IMR-90 (cell line): Measurements from ENCODE around the gene APH1A.

Source experiments
- RFX5 ChIP-seq: IDR thresholded peaks from 2 replicates; pipeline ENCODE4 v1.8.0; 2012; ENCODE audit warnings: low read depth, mild to moderate bottlenecking, low read length, moderate library complexity
- TF ChIP-seq, protein P1 (sequence below): conservative IDR thresholded peaks from 2 replicates; pipeline ENCODE4 v1.5.1; 2012; ENCODE audit warnings: mild to moderate bottlenecking, low read depth, low read length, improper control_type of control experiment

DNA sequence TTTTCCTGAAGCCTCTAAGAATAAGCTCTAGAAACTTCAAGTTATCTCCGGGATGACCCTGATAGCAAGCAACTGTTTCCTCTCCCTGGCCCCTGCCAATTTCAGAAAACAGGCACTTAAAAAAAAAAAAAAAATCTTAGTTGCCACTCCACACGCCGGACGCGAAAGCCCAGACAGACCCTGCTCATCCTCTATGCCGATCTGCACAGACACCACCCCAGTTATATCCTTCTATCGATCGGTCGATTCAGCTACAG, 34.6 kb downstream of the APH1A start:
- TF ChIP-seq, protein P1, sequence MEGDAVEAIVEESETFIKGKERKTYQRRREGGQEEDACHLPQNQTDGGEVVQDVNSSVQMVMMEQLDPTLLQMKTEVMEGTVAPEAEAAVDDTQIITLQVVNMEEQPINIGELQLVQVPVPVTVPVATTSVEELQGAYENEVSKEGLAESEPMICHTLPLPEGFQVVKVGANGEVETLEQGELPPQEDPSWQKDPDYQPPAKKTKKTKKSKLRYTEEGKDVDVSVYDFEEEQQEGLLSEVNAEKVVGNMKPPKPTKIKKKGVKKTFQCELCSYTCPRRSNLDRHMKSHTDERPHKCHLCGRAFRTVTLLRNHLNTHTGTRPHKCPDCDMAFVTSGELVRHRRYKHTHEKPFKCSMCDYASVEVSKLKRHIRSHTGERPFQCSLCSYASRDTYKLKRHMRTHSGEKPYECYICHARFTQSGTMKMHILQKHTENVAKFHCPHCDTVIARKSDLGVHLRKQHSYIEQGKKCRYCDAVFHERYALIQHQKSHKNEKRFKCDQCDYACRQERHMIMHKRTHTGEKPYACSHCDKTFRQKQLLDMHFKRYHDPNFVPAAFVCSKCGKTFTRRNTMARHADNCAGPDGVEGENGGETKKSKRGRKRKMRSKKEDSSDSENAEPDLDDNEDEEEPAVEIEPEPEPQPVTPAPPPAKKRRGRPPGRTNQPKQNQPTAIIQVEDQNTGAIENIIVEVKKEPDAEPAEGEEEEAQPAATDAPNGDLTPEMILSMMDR: no peak
- no peak for TF ChIP-seq RFX5
